CD4-positive, alpha-beta T cell (primary cell): ENCODE results near the gene PRKCA. TPM values are rescaled to one million over a fixed set of nuclear protein-coding genes. Genes with fewer than 3 reads are reported as not detected.

Experiments
- ATAC-seq: fragments of 200-7000 bp; cut with Tn5 transposase; one replicate; pipeline ENCODE4 v1.10.0; 2022; ENCODE audit warnings: mild to moderate bottlenecking; ENCODE audit not compliant: poor library complexity
- CTCF ChIA-PET: fragments of 350-600 bp; sonication (Branson Sonifier 250); formaldehyde crosslinking; loops from one replicate; lab custom pipeline; 2021; ENCODE audit warnings: antibody characterized with exemption, inconsistent platforms; lab: Charles Lee
- POLR2A ChIA-PET: fragments of 350-600 bp; sonication (Branson Sonifier 250); formaldehyde crosslinking; loops from one replicate; lab custom pipeline; 2021; ENCODE audit warnings: antibody characterized with exemption, inconsistent platforms; lab: Charles Lee
- DNase-seq, 14 experiments: peaks; one replicate each; pipeline ENCODE4 v3.0.0-alpha.2; 2013 to 2020; ENCODE audit warnings: mixed read lengths in 2 of 14
- H3K27ac ChIP-seq, 2 donors: one replicate each; pipeline versions ENCODE4 v1.5.1 to v1.7.0; 2013; ENCODE audit warnings: low read length in 2 of 2, low read depth in 1 of 2, mild to moderate bottlenecking in 1 of 2
- H3K27me3 ChIP-seq, 2 experiments: 1 replicate in 1 of 2; 2 replicates in 1 of 2; pipeline versions ENCODE4 v1.6.1 to v1.7.0; 2013; ENCODE audit warnings: low read length in 2 of 2, control low read depth in 1 of 2, mild to moderate bottlenecking in 1 of 2, moderate library complexity in 1 of 2; ENCODE audit not compliant: insufficient read depth in 2 of 2, control insufficient read depth in 1 of 2
- H3K36me3 ChIP-seq: one replicate; pipeline ENCODE4 v1.6.1; 2013; ENCODE audit warnings: low read length, control low read depth; ENCODE audit not compliant: insufficient read depth
- H3K4me1 ChIP-seq: one replicate; pipeline ENCODE4 v1.6.1; 2013; ENCODE audit warnings: low read length, control low read depth; ENCODE audit not compliant: insufficient read depth
- H3K4me3 ChIP-seq: one replicate; pipeline ENCODE4 v1.5.1; 2013; ENCODE audit warnings: mild to moderate bottlenecking, low read length, moderate library complexity
- H3K9me3 ChIP-seq, 2 experiments: 1 replicate in 1 of 2; 2 replicates in 1 of 2; pipeline versions ENCODE4 v1.6.1 to v1.7.0; 2013; ENCODE audit warnings: low read length in 2 of 2, mild to moderate bottlenecking in 2 of 2, control low read depth in 1 of 2, moderate library complexity in 1 of 2; ENCODE audit not compliant: control insufficient read depth in 1 of 2, insufficient read depth in 1 of 2
- H3K27ac Mint-ChIP-seq: one replicate; pipeline ENCODE4 v1.8.0; 2020; ENCODE audit warnings: mixed read lengths
- H3K27me3 Mint-ChIP-seq: one replicate; pipeline ENCODE4 v1.8.0; 2021; ENCODE audit warnings: mixed read lengths
- H3K36me3 Mint-ChIP-seq: one replicate; pipeline ENCODE4 v1.8.0; 2021; ENCODE audit warnings: low read depth, mixed read lengths
- H3K4me1 Mint-ChIP-seq: one replicate; pipeline ENCODE4 v1.8.0; 2021; ENCODE audit warnings: low read depth, mixed read lengths
- H3K4me3 Mint-ChIP-seq: one replicate; pipeline ENCODE4 v1.8.0; 2020; ENCODE audit warnings: mild to moderate bottlenecking, mixed read lengths
- H3K9me3 Mint-ChIP-seq: one replicate; pipeline ENCODE4 v1.8.0; 2020; ENCODE audit warnings: mixed read lengths
- intact Hi-C, 2 experiments: fragments of 100-400 bp; cut with DNase I in 1 of 2; cut with micrococcal nuclease in 1 of 2; formaldehyde crosslinking; loops; one replicate each; pipeline versions ENCODE4 v1.15.1 to v1.9.0; 2023 to 2025; cut with DNase I, micrococcal nuclease
- total RNA-seq, 174 experiments: library from RNA in 2 of 174; stranded (reverse) in 2 of 174; gene quantifications; one replicate each; pipeline ENCODE4 v1.2.3 and lab custom pipeline; 2021 to 2026
- TF ChIP-seq, protein P1 (sequence below): fragments of 200-600 bp; IDR thresholded peaks from one replicate; pipeline ENCODE4 v1.8.0; 2022; ENCODE audit warnings: antibody characterized with exemption, mild to moderate bottlenecking

The PRKCA gene
- total RNA-seq, 2 experiments from 2014 or later = 84.8 to 88.6 TPM

DNA sequence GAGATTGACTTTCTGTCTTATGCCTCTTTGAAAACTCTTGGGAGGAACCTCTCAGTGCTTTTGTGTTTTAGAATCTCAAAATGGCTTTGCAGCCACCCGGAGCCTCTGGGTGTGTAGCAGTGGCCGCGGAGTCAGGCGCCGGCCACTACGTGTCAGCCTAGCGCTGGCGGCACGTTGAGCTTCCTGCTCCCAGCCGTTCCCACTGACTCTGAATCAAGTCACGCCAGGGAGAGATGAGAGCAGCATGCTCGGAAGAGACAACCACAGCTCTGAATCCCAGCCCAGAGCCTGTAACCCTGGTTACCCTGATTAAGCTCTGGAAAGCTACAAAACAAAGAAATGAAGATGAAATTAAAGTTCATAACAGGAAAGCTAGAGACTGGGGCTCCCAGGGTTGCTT is 435.1 kb downstream of the PRKCA start:
- Mint-ChIP-seq H3K36me3 (peaks cover 94% of the 10 kb centered on the region), H3K27me3 (no peaks in the 10 kb centered on the region), H3K4me3 (no peak overlapping the region), H3K4me1 (no peaks in the 10 kb centered on the region), H3K27ac (no peak overlapping the region), H3K9me3 (no peaks in the 10 kb centered on the region)
- no peak for ATAC-seq
- no peak overlapping the region for H3K27ac ChIP-seq
- CTCF ChIA-PET = no interaction called here
- no peaks in the 10 kb centered on the region for H3K4me1 ChIP-seq
- H3K9me3 ChIP-seq = no peaks in the 10 kb centered on the region
- no peaks in the 10 kb centered on the region for H3K27me3 ChIP-seq
- peaks cover 69% of the 10 kb centered on the region for H3K36me3 ChIP-seq
- intact Hi-C loops = no loop called here
- POLR2A ChIA-PET = no interaction called here
- H3K4me3 ChIP-seq = no peak overlapping the region
- no peak for DNase-seq
- TF ChIP-seq, protein P1, sequence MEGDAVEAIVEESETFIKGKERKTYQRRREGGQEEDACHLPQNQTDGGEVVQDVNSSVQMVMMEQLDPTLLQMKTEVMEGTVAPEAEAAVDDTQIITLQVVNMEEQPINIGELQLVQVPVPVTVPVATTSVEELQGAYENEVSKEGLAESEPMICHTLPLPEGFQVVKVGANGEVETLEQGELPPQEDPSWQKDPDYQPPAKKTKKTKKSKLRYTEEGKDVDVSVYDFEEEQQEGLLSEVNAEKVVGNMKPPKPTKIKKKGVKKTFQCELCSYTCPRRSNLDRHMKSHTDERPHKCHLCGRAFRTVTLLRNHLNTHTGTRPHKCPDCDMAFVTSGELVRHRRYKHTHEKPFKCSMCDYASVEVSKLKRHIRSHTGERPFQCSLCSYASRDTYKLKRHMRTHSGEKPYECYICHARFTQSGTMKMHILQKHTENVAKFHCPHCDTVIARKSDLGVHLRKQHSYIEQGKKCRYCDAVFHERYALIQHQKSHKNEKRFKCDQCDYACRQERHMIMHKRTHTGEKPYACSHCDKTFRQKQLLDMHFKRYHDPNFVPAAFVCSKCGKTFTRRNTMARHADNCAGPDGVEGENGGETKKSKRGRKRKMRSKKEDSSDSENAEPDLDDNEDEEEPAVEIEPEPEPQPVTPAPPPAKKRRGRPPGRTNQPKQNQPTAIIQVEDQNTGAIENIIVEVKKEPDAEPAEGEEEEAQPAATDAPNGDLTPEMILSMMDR = no peak

DNA sequence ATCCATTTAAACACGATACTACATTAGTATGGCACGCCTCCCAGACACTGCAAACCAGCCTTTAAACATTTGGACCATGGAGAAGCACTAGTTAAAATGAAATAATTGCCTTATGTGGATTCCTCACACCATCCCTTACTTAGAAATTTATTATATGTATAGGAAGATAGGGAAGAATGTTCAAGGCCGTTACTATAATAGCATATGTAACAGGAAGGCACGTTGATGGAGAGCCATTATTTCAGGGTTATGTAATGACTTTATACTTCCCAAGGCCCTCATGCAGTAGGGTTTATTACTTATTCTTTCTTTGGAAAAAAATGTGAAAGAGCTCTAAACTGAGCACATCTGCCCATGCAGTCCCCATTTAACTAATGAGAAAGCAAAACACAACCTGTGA is 435.9 kb downstream of the PRKCA start:
- H3K4me3 Mint-ChIP-seq = no peak overlapping the region
- TF ChIP-seq, protein P1 = no peak
- ChIA-PET CTCF (no interaction called here), POLR2A (no interaction called here)
- Histone ChIP-seq H3K27me3 (no peaks in the 10 kb centered on the region), H3K27ac (no peak overlapping the region), H3K4me1 (no peaks in the 10 kb centered on the region), H3K9me3 (no peaks in the 10 kb centered on the region), H3K36me3 (peaks cover 68% of the 10 kb centered on the region), H3K4me3 (no peak overlapping the region)
- no peak for DNase-seq
- peaks cover 94% of the 10 kb centered on the region for H3K36me3 Mint-ChIP-seq
- no peak overlapping the region for H3K27ac Mint-ChIP-seq
- intact Hi-C loops = no loop called here
- H3K9me3 Mint-ChIP-seq = no peaks in the 10 kb centered on the region
- no peaks in the 10 kb centered on the region for H3K27me3 Mint-ChIP-seq
- ATAC-seq = no peak
- H3K4me1 Mint-ChIP-seq = no peaks in the 10 kb centered on the region

DNA sequence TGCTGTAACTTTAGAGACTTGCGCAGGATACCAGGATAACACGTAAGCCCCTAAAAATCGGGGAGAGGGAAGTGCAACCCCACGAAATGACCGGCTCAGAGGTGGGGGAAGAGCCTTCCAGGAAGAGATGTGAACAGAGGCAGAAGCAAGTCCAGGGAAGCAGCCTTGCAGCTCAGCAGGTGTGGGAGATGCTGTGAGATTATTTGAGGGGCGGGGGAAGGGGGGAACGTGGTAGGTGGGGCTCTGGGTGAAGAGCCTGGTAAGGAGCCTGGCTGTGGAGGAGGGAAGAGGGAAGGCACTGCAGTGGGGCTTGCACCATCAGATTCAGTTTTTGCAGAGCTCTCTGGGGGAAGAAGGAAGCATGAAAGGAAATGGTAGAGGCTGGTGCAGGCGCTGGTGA is 437.1 kb downstream of the PRKCA start:
- H3K4me1 ChIP-seq = no peaks in the 10 kb centered on the region
- H3K27me3 Mint-ChIP-seq = no peaks in the 10 kb centered on the region
- H3K4me1 Mint-ChIP-seq = no peaks in the 10 kb centered on the region
- no peaks in the 10 kb centered on the region for H3K9me3 Mint-ChIP-seq
- peaks cover 94% of the 10 kb centered on the region for H3K36me3 Mint-ChIP-seq
- peaks cover 73% of the 10 kb centered on the region for H3K36me3 ChIP-seq
- H3K27ac ChIP-seq = no peak overlapping the region
- no peaks in the 10 kb centered on the region for H3K9me3 ChIP-seq
- intact Hi-C loops = no loop called here
- H3K27me3 ChIP-seq = no peaks in the 10 kb centered on the region
- no peak overlapping the region for H3K4me3 Mint-ChIP-seq
- no peak overlapping the region for H3K27ac Mint-ChIP-seq
- POLR2A ChIA-PET = no interaction called here
- CTCF ChIA-PET = interaction anchor here (1.0 kb wide), 1 partner anchor 12 kb away, joined by 3 read pairs; no protein-coding TSS in a partner anchor
- TF ChIP-seq, protein P1 = no peak
- H3K4me3 ChIP-seq = no peak overlapping the region
- DNase-seq (no peak), ATAC-seq (no peak)
